ENCODE measurements around the gene C1QTNF5. TPM values are rescaled to one million over a fixed set of nuclear protein-coding genes. Genes with fewer than 3 reads are reported as not detected.

The C1QTNF5 gene
- total and polyA plus RNA-seq, 4 donors, result 1.9 to 6.4 (median 3.3) TPM

GRCh38 chr11:119300198-119300964, 40.3 kb downstream of the C1QTNF5 start:
- WGBS, result 94% methylated on average over 3 of the region's 3 CpGs
- no peak overlapping the region for H3K9ac ChIP-seq (ENCODE audit: low read depth in 1 of 2, low read length in 2 of 2)
- H3K4me1 ChIP-seq (ENCODE audit: control insufficient read depth in 4 of 4, insufficient read depth in 4 of 4, low read length in 3 of 4), result peaks cover 3 to 19% (median 16%) of the 10 kb centered on the region in 4 donors
- H3K9me3 ChIP-seq (ENCODE audit: control insufficient read depth in 4 of 4, low read length in 3 of 4), result no peaks in the 10 kb centered on the region
- H3K4me3 ChIP-seq (ENCODE audit: low read depth in 1 of 3, low read length in 3 of 3), result no peak overlapping the region
- peaks cover 4 to 34% (median 16%) of the 10 kb centered on the region in 4 donors for H3K36me3 ChIP-seq (ENCODE audit: control insufficient read depth in 4 of 4, insufficient read depth in 3 of 4, low read depth in 1 of 4, low read length in 3 of 4)
- TF ChIP-seq FOXA1 (IDR thresholded peaks at IDR 0.05) (no peak), YY1 (IDR thresholded peaks at IDR 0.05) (no peak), NR2F2 (IDR thresholded peaks at IDR 0.05) (no peak), ZBTB33 (IDR thresholded peaks at IDR 0.05) (no peak), GABPA (IDR thresholded peaks at IDR 0.05 in 1 of 2, conservative IDR thresholded peaks at IDR 0.05 in 1 of 2) (no peak), FOXA2 (IDR thresholded peaks at IDR 0.05) (no peak), RXRA (IDR thresholded peaks at IDR 0.05) (no peak), TAF1 (conservative IDR thresholded peaks at IDR 0.05) (no peak), MAX (IDR thresholded peaks at IDR 0.05) (no peak), HNF4A (conservative IDR thresholded peaks at IDR 0.05) (no peak), RAD21 (IDR thresholded peaks at IDR 0.05) (no peak), HNF4G (IDR thresholded peaks at IDR 0.05) (no peak)
- TF ChIP-seq, protein P1, sequence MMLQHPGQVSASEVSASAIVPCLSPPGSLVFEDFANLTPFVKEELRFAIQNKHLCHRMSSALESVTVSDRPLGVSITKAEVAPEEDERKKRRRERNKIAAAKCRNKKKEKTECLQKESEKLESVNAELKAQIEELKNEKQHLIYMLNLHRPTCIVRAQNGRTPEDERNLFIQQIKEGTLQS (IDR thresholded peaks at IDR 0.05), result no peak
- DNase-seq (ENCODE audit: low spot score), result no peak
- no peak overlapping the region for H3K27ac ChIP-seq (ENCODE audit: low read depth in 1 of 2, low read length in 2 of 2)
- no peaks in the 10 kb centered on the region for H3K27me3 ChIP-seq (ENCODE audit: control insufficient read depth in 4 of 4, insufficient read depth in 4 of 4, low read length in 3 of 4)

- no peaks in the 10 kb centered on the region for H3K27me3 ChIP-seq (ENCODE audit: control insufficient read depth in 4 of 4, insufficient read depth in 4 of 4, low read length in 3 of 4)
- no peak for TF ChIP-seq RAD21 (IDR thresholded peaks at IDR 0.05)
- TF ChIP-seq, protein P1 (IDR thresholded peaks at IDR 0.05), result no peak
- TF ChIP-seq TAF1 (conservative IDR thresholded peaks at IDR 0.05), result no peak
- no peak for TF ChIP-seq FOXA1 (IDR thresholded peaks at IDR 0.05)
- no peak for TF ChIP-seq EGR1 (IDR thresholded peaks at IDR 0.05; ENCODE audit: low read depth in 2 of 2)
- TF ChIP-seq JUND (IDR thresholded peaks at IDR 0.05), result no peak
- TF ChIP-seq FOXA2 (IDR thresholded peaks at IDR 0.05), result no peak
- no peak for TF ChIP-seq GABPA (IDR thresholded peaks at IDR 0.05 in 1 of 2, conservative IDR thresholded peaks at IDR 0.05 in 1 of 2)
- TF ChIP-seq, protein P2, sequence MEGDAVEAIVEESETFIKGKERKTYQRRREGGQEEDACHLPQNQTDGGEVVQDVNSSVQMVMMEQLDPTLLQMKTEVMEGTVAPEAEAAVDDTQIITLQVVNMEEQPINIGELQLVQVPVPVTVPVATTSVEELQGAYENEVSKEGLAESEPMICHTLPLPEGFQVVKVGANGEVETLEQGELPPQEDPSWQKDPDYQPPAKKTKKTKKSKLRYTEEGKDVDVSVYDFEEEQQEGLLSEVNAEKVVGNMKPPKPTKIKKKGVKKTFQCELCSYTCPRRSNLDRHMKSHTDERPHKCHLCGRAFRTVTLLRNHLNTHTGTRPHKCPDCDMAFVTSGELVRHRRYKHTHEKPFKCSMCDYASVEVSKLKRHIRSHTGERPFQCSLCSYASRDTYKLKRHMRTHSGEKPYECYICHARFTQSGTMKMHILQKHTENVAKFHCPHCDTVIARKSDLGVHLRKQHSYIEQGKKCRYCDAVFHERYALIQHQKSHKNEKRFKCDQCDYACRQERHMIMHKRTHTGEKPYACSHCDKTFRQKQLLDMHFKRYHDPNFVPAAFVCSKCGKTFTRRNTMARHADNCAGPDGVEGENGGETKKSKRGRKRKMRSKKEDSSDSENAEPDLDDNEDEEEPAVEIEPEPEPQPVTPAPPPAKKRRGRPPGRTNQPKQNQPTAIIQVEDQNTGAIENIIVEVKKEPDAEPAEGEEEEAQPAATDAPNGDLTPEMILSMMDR (IDR thresholded peaks at IDR 0.05; ENCODE audit: low read depth, low read length, missing input control), result no peak
- no peak for TF ChIP-seq MAX (IDR thresholded peaks at IDR 0.05)
- no peak for TF ChIP-seq YY1 (IDR thresholded peaks at IDR 0.05)
- TF ChIP-seq HNF4A (conservative IDR thresholded peaks at IDR 0.05), result no peak
- TF ChIP-seq, protein P3, sequence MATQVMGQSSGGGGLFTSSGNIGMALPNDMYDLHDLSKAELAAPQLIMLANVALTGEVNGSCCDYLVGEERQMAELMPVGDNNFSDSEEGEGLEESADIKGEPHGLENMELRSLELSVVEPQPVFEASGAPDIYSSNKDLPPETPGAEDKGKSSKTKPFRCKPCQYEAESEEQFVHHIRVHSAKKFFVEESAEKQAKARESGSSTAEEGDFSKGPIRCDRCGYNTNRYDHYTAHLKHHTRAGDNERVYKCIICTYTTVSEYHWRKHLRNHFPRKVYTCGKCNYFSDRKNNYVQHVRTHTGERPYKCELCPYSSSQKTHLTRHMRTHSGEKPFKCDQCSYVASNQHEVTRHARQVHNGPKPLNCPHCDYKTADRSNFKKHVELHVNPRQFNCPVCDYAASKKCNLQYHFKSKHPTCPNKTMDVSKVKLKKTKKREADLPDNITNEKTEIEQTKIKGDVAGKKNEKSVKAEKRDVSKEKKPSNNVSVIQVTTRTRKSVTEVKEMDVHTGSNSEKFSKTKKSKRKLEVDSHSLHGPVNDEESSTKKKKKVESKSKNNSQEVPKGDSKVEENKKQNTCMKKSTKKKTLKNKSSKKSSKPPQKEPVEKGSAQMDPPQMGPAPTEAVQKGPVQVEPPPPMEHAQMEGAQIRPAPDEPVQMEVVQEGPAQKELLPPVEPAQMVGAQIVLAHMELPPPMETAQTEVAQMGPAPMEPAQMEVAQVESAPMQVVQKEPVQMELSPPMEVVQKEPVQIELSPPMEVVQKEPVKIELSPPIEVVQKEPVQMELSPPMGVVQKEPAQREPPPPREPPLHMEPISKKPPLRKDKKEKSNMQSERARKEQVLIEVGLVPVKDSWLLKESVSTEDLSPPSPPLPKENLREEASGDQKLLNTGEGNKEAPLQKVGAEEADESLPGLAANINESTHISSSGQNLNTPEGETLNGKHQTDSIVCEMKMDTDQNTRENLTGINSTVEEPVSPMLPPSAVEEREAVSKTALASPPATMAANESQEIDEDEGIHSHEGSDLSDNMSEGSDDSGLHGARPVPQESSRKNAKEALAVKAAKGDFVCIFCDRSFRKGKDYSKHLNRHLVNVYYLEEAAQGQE (IDR thresholded peaks at IDR 0.05), result no peak
- TF ChIP-seq RXRA (IDR thresholded peaks at IDR 0.05), result no peak
- no peak for TF ChIP-seq SP1 (IDR thresholded peaks at IDR 0.05)
- TF ChIP-seq ZBTB33 (IDR thresholded peaks at IDR 0.05), result no peak
- peaks cover 3 to 19% (median 16%) of the 10 kb centered on the region in 4 donors for H3K4me1 ChIP-seq (ENCODE audit: control insufficient read depth in 4 of 4, insufficient read depth in 4 of 4, low read length in 3 of 4)
- H3K9me3 ChIP-seq (ENCODE audit: control insufficient read depth in 4 of 4, low read length in 3 of 4), result no peaks in the 10 kb centered on the region
- no peak overlapping the region for H3K27ac ChIP-seq (ENCODE audit: low read depth in 1 of 2, low read length in 2 of 2)
- 96% methylated on average over 9 of the region's 9 CpGs for WGBS
- H3K4me3 ChIP-seq (ENCODE audit: low read depth in 1 of 3, low read length in 3 of 3), result no peak overlapping the region
- peaks cover 4 to 34% (median 16%) of the 10 kb centered on the region in 4 donors for H3K36me3 ChIP-seq (ENCODE audit: control insufficient read depth in 4 of 4, insufficient read depth in 3 of 4, low read depth in 1 of 4, low read length in 3 of 4)
- no peak for DNase-seq (ENCODE audit: low spot score)
- no peak overlapping the region for H3K9ac ChIP-seq (ENCODE audit: low read depth in 1 of 2, low read length in 2 of 2)
Observed at GRCh38 chr11:119299416-119299815, 41.3 kb downstream of the C1QTNF5 start.
